Caki2 (cell line): ENCODE results near the gene FAM222A. TPM values are rescaled to one million over a fixed set of nuclear protein-coding genes. Genes with fewer than 3 reads are reported as not detected.
A peak's percentile ranks its signal among the peaks of the same experiment; 100 is the strongest.

Source experiments
- DNase-seq: peaks from one replicate; pipeline ENCODE4 v3.0.0-alpha.2; 2015; ENCODE audit warnings: low read depth
- in situ Hi-C: cut with HindIII; loops from 2 replicates; pipeline ENCODE4 v1.10.0; 2016; ENCODE audit warnings: low sequenced_read_pairs, low pct_unique_long_range_greater_than_20kb, mixed read lengths
- total RNA-seq: library from RNA; depleted of rRNA; stranded (reverse); fragments of >200 nt; shearing (Covaris generic); gene quantifications from 2 replicates; pipeline ENCODE4 v1.2.3, GENCODE V29; 2014; ENCODE audit warnings: low replicate concordance

FAM222A gene
- total RNA-seq, 1 experiment from 2014 or later, result 0.41 TPM

DNA sequence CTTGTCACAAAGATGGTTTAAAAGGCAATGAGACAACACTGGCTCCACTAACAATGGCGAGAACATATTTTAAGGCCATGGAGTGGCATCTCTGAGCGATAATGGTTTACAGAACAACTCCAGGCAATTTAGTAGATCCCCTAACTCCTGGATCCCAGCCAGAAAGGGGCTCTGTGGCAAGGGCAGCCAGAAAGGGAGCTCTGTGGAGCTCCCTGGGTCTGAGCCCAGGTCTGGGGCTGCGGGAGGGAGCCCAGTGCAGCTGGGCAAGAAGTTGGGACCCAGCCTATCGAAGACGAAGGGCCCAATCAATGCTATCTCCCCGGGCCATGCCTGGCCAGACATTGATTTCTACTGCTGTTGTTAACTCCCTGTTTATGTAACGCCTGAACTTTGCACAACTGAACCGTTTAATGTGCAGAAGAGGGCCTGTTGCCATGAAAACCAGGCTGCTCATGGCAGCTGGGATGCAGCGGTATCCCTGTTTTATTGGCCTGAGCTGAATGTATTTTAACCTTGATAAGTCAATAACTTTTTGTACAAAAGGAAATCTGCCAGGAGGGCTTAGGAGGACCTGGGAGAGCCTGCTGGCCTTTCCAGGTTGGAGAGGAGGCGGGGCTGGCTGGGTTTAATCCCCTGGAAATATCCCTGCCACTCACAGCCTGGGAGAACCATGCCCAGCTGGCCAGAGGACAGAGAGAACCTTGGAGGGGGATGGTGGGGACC lies 6.7 kb upstream of the FAM222A start:
- in situ Hi-C loops, result no loop called here
- no peak for DNase-seq

GRCh38 chr12:109707470-109707821 lies 6.2 kb upstream of the FAM222A start:
- no peak for DNase-seq
- in situ Hi-C loops, result no loop called here

DNA sequence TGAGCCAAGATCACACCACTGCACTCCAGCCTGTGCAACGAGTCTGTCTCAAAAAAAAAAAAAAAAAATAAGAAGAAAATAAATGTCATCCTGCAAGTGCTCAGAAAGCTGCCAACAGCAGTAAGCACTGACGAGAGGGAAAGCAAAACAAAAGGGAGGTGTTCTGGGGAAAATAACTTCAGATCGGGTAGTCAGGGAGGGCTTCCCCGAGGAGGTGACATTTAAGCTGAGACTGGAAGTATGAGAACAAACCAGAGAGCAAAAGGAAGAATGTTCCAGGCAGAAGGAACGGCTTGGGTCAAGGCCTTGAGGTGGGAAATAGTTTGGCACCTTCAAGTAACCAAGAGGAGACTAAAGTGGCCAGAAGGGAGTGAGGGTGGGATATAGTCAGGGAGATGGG lies 4.7 kb upstream of the FAM222A start:
- DNase-seq, result no peak
- in situ Hi-C loops, result no loop called here

DNA sequence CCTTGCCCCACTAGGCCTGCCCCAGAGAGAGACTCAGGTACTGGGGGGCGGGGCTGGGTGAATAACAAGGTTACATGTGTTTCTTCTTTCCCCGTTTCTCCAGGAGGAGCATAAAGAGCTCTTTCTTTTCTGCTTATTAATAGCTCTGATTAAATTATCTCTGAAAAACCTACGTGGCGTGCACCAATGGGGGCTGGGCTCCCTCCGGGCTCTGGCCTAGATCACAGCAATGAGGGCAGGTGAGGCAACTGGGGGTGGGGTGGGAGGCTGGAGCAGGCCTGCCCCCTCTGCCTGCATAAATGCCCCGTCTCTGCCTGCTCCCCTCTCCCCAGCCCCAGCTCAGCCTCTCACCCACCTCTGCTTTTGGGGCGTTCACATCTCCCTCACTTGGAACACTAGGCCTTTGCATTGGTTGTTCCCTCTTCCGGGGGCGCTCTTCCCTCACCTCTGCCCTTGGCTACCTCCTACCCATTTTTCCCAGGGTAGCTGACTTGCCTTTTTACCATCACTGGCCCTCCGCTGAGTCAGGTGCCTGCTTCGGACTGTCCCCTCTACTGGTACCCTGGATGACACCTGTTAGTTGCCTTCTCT lies 4.1 kb upstream of the FAM222A start:
- no peak for DNase-seq
- in situ Hi-C loops, result no loop called here

GRCh38 chr12:109710205-109710746 lies 3.3 kb upstream of the FAM222A start:
- DNase-seq, result no peak
- in situ Hi-C loops, result no loop called here

DNA sequence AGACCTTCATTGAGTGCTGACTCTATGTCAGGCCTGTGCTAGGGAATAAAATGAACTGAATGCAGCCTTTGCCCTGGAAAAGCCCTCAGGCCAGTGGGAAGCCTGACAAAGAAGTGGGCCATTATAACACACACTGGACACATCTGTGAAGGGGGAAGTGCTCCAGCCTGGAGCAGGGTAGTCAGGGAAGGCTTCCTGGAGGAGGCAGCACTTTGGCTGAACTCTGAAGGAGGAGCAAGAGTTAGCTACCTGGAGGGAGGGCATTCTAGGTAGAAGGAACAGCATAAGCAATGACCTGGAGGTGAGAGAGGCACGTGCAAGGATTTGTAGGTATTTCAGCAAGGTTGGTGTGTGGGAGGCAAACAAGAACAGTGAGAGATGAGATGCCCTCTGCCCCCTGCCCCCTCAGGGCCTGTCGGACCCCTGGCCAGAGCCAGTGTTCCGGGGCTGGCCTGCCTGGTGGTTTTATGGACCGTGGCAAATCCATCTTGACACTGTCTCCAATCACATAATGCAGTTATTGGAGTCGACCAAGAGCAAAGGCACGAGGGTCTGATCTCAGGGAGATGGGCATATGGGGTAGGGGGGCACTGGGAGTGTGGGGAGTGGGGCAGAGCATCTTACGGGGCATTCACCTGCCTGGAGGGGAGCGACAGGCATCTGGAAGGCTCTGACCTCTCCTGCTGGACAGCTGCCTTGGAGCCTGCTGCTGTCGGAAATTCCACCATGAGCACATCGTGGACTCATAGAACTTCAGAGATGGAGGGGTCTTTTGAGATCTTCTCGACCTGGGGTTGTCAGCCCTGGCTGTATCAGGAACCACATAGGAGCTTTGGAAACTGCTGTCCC lies 2.7 kb upstream of the FAM222A start:
- in situ Hi-C loops, result no loop called here
- DNase-seq, result peak; percentile 72

DNA sequence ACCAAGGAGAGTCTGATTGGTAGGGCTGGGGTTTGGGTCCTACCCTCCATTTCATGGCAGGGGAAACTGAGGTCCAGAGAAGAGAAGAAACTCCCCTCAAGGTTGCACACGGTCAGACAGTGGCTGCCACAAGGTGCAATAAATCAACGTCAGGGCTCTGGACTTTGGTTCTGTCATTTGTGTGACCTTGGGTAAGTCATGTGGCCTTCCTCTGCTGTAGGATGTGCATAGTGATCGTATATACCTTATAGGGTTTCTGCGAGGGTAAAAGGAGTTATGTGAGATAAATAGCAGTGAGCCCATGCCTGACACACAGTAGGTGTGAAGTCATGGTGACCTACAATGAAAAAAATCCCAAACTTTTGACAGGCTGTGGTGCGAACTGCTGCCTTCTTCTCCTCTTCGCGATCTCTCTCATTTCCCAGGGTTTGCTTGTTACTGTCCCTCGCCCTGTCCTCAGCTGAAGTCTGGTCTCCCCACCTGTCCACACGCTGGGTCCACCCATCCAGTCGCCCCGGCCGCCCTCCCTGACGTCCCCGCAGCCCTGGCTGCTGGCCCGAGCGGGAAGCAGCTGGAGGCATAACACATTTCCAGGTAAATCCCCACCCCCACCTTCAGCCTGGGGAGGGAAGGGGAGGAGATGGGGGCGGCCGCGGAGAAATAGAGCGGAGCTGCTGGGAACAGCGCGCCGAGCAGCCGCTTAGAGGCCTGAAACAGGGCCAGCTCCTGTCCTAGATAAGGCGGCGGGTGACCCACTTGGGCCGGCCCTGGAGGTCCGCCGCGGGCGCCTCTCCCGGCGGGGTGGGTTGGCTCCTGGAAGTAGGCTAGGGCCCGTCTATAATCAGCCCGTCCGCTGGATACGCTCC lies 1.8 kb upstream of the FAM222A start:
- in situ Hi-C loops, result no loop called here
- DNase-seq, result no peak

GRCh38 chr12:109714141-109714912 lies 702 bp downstream of the FAM222A start:
- in situ Hi-C loops, result no loop called here
- DNase-seq, result peak; percentile 69

DNA sequence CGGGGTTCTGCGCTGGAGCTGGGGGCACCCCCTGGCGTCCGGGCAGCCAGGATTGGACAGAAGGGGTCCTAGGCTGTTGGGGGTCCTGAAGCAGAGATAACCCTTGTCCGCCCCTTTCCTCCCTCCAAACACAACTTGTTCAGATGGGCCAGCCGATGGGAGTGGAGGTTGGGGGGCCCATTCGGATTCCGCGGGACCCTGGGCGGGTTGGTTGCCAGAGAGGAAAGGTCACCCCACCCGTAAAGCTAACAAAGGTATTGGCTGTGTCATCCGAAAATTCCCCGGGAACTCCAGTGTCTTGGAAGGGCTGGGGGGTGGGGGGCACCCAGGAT lies 1.3 kb downstream of the FAM222A start:
- in situ Hi-C loops, result no loop called here
- no peak for DNase-seq

DNA sequence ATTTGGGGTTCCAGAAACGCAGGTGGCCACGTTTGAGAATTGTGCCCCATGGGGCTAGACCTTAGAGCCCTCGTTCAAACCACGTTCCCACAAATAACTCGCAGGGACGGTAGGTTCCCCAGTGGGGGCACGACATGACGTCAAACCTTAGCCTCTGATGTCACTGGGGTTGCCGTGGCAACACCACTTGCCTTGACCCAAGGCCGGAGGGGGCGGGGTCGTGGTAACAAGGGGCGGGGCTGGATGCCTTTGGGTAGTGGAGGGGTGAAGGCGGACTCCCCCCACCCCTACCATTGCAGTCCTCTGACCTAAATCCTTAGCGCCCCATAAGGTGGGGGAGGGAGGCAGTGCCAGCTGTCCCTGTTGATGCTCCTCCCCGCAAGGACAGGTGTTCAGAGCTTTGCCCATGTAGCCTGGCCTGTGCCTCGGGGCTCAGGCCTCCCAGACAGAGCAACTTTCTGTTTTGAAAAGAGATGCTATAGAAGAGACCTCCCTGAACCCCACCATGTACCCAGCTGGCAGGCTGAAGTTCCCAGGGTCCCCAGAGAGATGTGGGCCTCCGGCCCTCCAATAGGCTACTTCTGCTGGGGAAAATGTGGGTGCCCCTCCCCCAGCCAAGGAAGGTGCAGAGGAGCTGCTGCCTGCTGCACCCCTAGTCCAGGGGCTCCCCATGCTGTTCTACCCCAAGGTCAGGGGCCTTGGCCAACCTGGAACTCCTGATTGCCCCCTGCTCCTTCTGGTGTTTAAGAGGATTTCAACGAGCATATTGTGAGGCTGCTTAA lies 1.9 kb downstream of the FAM222A start:
- in situ Hi-C loops, result no loop called here
- DNase-seq, result no peak

GRCh38 chr12:109716092-109716479 lies 2.5 kb downstream of the FAM222A start:
- DNase-seq, result no peak
- in situ Hi-C loops, result no loop called here

DNA sequence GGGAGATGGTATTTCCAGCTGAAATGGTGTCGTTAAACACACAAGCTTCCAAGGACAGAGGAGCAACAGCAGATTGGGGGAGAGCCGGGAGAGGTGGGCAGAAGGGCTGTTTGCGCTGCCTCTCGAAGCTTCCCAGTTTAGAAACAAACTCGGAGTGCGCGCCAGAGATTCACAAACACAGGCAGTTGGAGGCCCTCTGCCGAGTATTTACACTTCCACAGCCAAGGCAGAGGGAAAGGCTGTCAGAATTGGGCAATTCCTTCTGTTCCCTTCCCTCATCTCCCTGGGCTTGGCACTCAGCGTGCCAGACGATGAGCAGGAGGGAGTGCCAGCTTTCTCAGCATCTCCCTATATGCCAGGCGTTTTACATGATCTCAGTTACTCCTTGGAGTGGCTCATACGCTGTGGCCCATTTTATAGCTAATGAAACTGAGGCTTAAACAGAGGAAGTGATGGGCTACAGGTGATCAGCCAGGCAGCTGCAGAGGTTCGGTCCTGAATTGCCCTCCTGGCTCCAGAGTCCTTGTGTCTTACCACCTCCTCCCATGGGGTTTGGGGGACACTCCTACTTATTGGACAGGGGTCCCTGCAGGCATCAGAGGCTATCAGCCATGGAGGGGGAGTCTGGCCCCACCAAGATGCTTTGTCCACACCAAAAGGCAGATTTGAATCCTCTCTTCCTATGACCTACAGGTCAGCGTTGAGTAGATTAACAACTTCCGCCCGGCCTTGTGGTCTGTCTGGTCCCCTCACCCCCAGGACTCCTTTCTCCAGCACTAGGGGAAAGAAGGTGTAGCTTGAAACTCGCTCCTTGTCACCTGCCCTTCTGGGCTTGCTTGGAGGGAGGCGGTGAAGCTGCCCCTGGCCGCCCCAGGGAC lies 3.1 kb downstream of the FAM222A start:
- in situ Hi-C loops, result no loop called here
- no peak for DNase-seq

- no peak for DNase-seq
These were observed 4.0 kb downstream of the FAM222A start for GRCh38 chr12:109717390-109718357.

GRCh38 chr12:109718390-109718789 lies 4.8 kb downstream of the FAM222A start:
- in situ Hi-C loops, result no loop called here
- DNase-seq, result no peak

More at GRCh38 chr12:109717390-109718357, 4.0 kb downstream of the FAM222A start:
- in situ Hi-C loops, result no loop called here
